T-helper 2 cell treated with Interferon-gamma antibody and Interleukin-4, amounts not matched to agents 5 μg/mL and 100 μg/mL, for 36 hours (primary cell): Measurements from ENCODE around the gene DCAF7.

ENCODE experiments used
- DNase-seq: peaks from one replicate; pipeline ENCODE4 v3.0.0; 2021; ENCODE audit warnings: low spot score
- H3K27ac Mint-ChIP-seq: one replicate; pipeline ENCODE4 v1.8.0; 2021; ENCODE audit warnings: mild to moderate bottlenecking, mixed read lengths
- H3K27me3 Mint-ChIP-seq: one replicate; pipeline ENCODE4 v1.8.0; 2021; ENCODE audit warnings: low read depth, mixed read lengths
- H3K36me3 Mint-ChIP-seq: one replicate; pipeline ENCODE4 v1.8.0; 2021; ENCODE audit warnings: low read depth, mixed read lengths
- H3K4me1 Mint-ChIP-seq: one replicate; pipeline ENCODE4 v1.8.0; 2021; ENCODE audit warnings: low read depth, mixed read lengths
- H3K4me3 Mint-ChIP-seq: one replicate; pipeline ENCODE4 v1.8.0; 2022; ENCODE audit warnings: mild to moderate bottlenecking, moderate library complexity, mixed read lengths
- H3K9me3 Mint-ChIP-seq: one replicate; pipeline ENCODE4 v1.8.0; 2021; ENCODE audit warnings: mixed read lengths

Gene DCAF7

GRCh38 chr17:63626551-63627180 lies 76.4 kb downstream of the DCAF7 start:
- H3K36me3 Mint-ChIP-seq: peaks cover 2% of the 10 kb centered on the region
- no peaks in the 10 kb centered on the region for H3K27me3 Mint-ChIP-seq
- no peak for DNase-seq
- H3K27ac Mint-ChIP-seq: no peak overlapping the region
- no peaks in the 10 kb centered on the region for H3K9me3 Mint-ChIP-seq
- H3K4me1 Mint-ChIP-seq: peaks cover 18% of the 10 kb centered on the region
- H3K4me3 Mint-ChIP-seq: no peak overlapping the region

- H3K27ac Mint-ChIP-seq: no peak overlapping the region
- H3K4me3 Mint-ChIP-seq: no peak overlapping the region
- H3K36me3 Mint-ChIP-seq: peaks cover 9% of the 10 kb centered on the region
- H3K4me1 Mint-ChIP-seq: peaks cover 16% of the 10 kb centered on the region
- no peak for DNase-seq
- no peaks in the 10 kb centered on the region for H3K9me3 Mint-ChIP-seq
- H3K27me3 Mint-ChIP-seq: no peaks in the 10 kb centered on the region
Observed at GRCh38 chr17:63629627-63630026, 79.3 kb downstream of the DCAF7 start.

DNA sequence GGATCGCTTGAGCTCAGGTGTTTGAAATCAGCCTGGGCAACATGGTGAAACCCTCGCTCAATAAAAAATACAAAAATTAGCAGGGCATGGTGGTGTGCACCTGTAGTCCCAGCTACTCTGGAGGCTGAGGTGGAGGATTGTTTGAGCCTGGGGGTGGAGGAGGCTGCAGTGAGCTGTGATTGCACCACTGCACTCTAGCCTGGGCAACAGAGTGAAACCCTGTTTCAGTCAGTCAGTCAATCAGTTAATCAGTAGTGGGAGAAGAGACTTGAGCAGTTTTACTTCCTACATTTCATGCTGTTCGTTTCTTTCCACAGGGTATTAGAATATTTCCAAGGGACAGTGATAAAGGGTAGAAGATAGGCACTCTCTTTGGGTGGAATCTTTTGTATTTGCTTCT lies 80.8 kb downstream of the DCAF7 start:
- DNase-seq: no peak
- H3K36me3 Mint-ChIP-seq: peaks cover 9% of the 10 kb centered on the region
- H3K27ac Mint-ChIP-seq: no peak overlapping the region
- no peaks in the 10 kb centered on the region for H3K9me3 Mint-ChIP-seq
- peaks cover 14% of the 10 kb centered on the region for H3K4me1 Mint-ChIP-seq
- no peaks in the 10 kb centered on the region for H3K27me3 Mint-ChIP-seq
- no peak overlapping the region for H3K4me3 Mint-ChIP-seq

- DNase-seq: no peak
- Mint-ChIP-seq H3K36me3 (peaks cover 13% of the 10 kb centered on the region), H3K27ac (no peak overlapping the region), H3K9me3 (no peaks in the 10 kb centered on the region), H3K27me3 (no peaks in the 10 kb centered on the region), H3K4me1 (peaks cover 12% of the 10 kb centered on the region), H3K4me3 (no peak overlapping the region)
Observed at GRCh38 chr17:63631626-63632025, 81.3 kb downstream of the DCAF7 start.

DNA sequence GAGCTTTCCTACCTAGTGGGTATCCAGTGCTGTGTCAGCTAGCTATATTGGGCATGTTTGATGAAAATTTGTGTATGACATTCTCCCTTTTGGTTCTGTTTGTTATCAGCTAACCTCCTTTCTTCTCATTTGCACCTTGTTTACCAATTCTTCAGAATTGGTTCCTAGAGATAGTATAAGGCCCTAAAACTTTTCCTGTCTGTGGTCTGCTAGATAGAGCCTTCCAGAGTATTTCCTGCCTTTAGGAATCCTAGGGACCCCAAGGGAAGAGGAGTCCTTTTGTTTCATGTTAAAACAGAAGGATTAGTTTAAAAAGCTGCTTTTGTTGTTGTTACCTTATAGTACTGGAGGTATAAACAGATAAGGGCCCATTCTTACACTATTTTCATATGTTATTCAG lies 83.5 kb downstream of the DCAF7 start:
- Mint-ChIP-seq H3K36me3 (peaks cover 16% of the 10 kb centered on the region), H3K27me3 (no peaks in the 10 kb centered on the region), H3K4me1 (peaks cover 11% of the 10 kb centered on the region), H3K27ac (no peak overlapping the region), H3K4me3 (no peak overlapping the region), H3K9me3 (no peaks in the 10 kb centered on the region)
- no peak for DNase-seq

DNA sequence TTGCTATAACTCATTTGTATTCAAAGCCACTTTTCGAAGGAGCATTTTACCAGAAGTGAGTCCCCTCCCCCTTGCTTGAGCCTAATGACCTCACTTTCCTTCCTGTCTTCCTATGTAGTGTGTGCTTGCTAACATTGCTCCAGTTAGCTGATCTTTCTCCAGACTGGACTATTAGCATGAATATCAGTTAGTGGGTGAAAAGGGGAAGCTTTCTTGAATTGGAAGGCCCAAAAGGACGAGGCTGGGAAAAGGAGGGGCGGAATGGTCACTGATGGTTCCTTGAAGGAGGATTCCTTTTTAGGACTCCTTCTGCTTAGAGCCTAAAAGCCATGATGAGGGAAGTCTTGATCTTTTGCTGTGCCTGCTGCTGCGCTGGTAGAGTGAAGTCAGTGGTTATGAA lies 83.9 kb downstream of the DCAF7 start:
- Mint-ChIP-seq H3K36me3 (peaks cover 16% of the 10 kb centered on the region), H3K27ac (peak overlapping the region; percentile 46), H3K4me1 (peaks cover 13% of the 10 kb centered on the region), H3K4me3 (no peak overlapping the region), H3K9me3 (no peaks in the 10 kb centered on the region), H3K27me3 (no peaks in the 10 kb centered on the region)
- DNase-seq: no peak

DNA sequence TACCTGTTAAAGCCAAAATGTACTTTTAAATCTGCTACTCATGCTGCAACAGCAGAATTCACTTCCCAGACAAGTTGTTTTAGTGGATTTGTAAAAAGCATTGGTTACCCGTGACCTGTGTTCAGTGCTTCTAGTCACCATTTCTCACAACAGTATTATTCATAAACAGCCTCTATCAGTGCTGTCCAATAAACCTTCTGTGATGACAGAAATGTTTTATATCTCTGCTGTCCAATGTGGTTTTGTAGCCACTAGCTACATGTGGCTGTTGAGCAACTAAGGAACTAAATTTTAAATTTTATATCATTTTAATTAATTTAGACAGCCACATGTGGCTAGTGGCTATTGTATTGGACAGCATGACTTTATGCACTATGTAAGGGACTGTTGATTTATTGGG lies 84.5 kb downstream of the DCAF7 start:
- DNase-seq: no peak
- Mint-ChIP-seq H3K27ac (no peak overlapping the region), H3K4me1 (peaks cover 15% of the 10 kb centered on the region), H3K9me3 (no peaks in the 10 kb centered on the region), H3K36me3 (peaks cover 16% of the 10 kb centered on the region), H3K27me3 (no peaks in the 10 kb centered on the region), H3K4me3 (no peak overlapping the region)

DNA sequence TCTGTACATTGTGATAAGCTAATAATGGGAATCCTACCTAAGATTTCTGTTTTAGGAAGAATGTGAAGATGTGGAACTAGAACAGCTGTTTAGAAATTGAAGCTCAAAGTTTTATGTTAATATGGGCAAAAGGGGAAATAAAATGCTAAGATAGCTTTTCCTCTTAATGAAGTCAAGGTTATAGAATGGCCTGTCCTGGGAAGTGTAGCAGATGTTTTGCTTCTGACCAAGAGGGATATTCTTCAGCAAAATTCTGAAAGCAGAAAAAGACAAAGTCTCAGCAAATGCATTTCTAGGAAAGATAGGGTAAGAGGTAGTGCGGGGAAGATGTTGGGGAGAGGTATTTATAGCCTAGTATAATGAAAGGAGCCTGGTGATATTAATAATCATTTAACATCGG lies 85.0 kb downstream of the DCAF7 start:
- H3K9me3 Mint-ChIP-seq: no peaks in the 10 kb centered on the region
- H3K27ac Mint-ChIP-seq: no peak overlapping the region
- no peak for DNase-seq
- no peaks in the 10 kb centered on the region for H3K27me3 Mint-ChIP-seq
- peaks cover 15% of the 10 kb centered on the region for H3K4me1 Mint-ChIP-seq
- peaks cover 16% of the 10 kb centered on the region for H3K36me3 Mint-ChIP-seq
- no peak overlapping the region for H3K4me3 Mint-ChIP-seq

GRCh38 chr17:63635787-63636186 lies 85.5 kb downstream of the DCAF7 start:
- no peak overlapping the region for H3K4me3 Mint-ChIP-seq

GRCh38 chr17:63639125-63639524 lies 88.8 kb downstream of the DCAF7 start:
- no peak overlapping the region for H3K4me3 Mint-ChIP-seq

More at GRCh38 chr17:63635787-63636186, 85.5 kb downstream of the DCAF7 start:
- Mint-ChIP-seq H3K9me3 (no peaks in the 10 kb centered on the region), H3K36me3 (peaks cover 16% of the 10 kb centered on the region), H3K4me1 (peaks cover 15% of the 10 kb centered on the region), H3K27ac (no peak overlapping the region), H3K27me3 (no peaks in the 10 kb centered on the region)
- no peak for DNase-seq

GRCh38 chr17:63640038-63640437 lies 89.8 kb downstream of the DCAF7 start:
- DNase-seq: no peak
- Mint-ChIP-seq H3K36me3 (peaks cover 8% of the 10 kb centered on the region), H3K4me1 (peaks cover 4% of the 10 kb centered on the region), H3K4me3 (no peak overlapping the region), H3K27ac (no peak overlapping the region), H3K27me3 (no peaks in the 10 kb centered on the region), H3K9me3 (no peaks in the 10 kb centered on the region)

More at GRCh38 chr17:63639125-63639524, 88.8 kb downstream of the DCAF7 start:
- no peaks in the 10 kb centered on the region for H3K9me3 Mint-ChIP-seq
- peaks cover 7% of the 10 kb centered on the region for H3K4me1 Mint-ChIP-seq
- peaks cover 11% of the 10 kb centered on the region for H3K36me3 Mint-ChIP-seq
- DNase-seq: no peak
- no peaks in the 10 kb centered on the region for H3K27me3 Mint-ChIP-seq
- H3K27ac Mint-ChIP-seq: no peak overlapping the region

GRCh38 chr17:63641692-63642448 lies 91.6 kb downstream of the DCAF7 start:
- Mint-ChIP-seq H3K4me3 (no peak overlapping the region), H3K4me1 (peaks cover 8% of the 10 kb centered on the region), H3K27me3 (no peaks in the 10 kb centered on the region), H3K9me3 (no peaks in the 10 kb centered on the region), H3K36me3 (peaks cover 10% of the 10 kb centered on the region), H3K27ac (no peak overlapping the region)
- DNase-seq: no peak
